Forelimb muscle (tissue), 1 donor: ENCODE data around the gene BSG. TPM values are rescaled to one million over a fixed set of nuclear protein-coding genes. Genes with fewer than 3 reads are reported as not detected.
"Not testable (repeated sequence)": the region's sequence is repeated elsewhere in the genome, so short reads cannot be mapped to it uniquely, and the experiment has no call there.

Experiments
- DNase-seq: peaks from one replicate; pipeline ENCODE4 v3.0.0-alpha.2; 2013; ENCODE audit warnings: low read depth
- polyA plus RNA-seq: library from polyadenylated mRNA; unstranded; fragments of 120-200 nt; gene quantifications from one replicate; pipeline ENCODE4 v1.2.1, GENCODE V29; 2013; ENCODE audit not compliant: insufficient read length

Gene BSG
- polyA plus RNA-seq, 1 donor = 210 TPM

DNA sequence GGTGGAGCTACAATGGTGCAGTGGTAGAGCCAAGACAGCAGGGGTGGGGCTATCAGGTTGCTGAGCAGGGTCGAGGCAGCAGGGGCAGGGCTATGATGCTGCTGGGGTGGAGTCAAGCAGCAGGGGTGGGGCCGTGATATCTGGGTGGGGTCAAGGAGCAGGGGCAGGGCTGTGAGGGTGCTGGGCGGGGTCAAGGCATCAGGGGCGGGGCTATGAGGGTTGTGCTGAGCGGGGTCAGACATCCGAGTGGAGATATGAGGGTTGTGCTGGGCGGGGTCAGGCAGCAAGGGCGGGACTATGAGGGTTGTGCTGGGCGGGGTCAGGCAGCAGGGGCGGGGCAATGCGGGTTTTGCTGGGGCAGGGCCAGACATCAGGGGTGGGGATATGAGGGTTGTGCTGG lies 32.0 kb downstream of the BSG start:
- no peak for DNase-seq

DNA sequence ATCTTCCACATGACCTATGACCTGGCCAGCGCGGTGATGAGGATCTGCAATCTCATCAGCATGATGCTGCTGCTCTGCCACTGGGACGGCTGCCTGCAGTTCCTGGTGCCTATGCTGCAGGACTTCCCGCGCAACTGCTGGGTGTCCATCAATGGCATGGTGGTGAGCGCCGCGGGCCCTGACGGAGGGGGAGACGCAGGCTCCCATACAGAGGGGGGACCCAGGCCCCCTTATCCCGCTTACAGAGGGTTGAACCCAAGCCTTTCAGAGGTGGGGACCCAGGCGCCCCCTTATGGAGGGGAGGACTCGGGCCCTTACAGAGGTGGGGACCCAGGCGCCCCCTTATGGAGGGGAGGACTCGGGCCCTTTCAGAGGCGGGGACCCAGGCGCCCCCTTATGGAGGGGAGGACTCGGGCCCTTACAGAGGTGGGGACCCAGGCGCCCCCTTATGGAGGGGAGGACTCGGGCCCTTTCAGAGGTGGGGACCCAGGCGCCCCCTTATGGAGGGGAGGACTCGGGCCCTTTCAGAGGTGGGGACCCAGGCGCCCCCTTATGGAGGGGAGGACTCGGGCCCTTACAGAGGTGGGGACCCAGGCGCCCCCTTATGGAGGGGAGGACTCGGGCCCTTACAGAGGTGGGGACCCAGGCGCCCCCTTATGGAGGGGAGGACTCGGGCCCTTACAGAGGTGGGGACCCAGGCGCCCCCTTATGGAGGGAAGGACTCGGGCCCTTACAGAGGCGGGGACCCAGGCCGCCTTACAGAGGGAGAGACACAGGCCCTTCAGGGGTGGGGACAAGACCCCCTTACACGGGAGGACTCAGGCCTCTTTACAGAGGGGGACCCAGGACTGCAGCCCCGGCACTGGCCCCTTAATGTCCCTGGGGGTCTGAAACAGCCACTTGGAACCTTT lies 32.9 kb downstream of the BSG start:
- DNase-seq = not testable (repeated sequence)

DNA sequence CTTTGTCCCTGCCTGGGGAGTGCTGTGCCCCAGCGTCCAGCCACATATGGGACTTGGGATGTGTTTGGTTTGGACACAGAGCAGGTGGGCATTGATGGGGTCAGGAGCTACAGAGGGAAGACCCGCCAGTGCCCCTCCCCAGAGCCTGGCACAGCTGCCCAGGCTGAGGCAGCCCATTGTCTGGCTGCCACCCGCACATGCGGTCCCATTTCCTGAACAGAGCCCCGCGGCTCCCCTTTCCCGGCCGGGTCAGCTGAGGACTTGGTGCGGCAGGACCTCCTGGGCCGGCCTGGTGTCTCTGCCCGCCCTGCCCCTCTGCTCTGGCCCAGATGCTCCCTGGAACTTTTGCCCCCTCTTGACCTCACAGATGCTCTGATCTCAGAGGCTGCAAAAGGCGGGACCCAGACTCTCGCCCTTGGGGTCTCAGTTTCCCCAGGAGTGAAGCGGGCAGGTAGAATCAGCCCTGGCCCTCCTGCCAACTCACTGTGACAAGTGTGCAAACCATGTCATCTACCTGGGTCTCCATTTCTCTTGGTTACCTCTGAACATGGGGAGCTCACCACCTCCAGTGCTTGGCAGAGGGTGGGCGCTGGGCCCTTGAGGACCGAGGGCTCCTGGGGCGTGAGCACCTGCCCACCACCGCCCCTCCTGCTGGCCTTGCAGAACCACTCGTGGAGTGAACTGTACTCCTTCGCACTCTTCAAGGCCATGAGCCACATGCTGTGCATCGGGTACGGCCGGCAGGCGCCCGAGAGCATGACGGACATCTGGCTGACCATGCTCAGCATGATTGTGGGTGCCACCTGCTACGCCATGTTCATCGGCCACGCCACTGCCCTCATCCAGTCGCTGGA lies 35.1 kb downstream of the BSG start:
- DNase-seq = no peak

DNA sequence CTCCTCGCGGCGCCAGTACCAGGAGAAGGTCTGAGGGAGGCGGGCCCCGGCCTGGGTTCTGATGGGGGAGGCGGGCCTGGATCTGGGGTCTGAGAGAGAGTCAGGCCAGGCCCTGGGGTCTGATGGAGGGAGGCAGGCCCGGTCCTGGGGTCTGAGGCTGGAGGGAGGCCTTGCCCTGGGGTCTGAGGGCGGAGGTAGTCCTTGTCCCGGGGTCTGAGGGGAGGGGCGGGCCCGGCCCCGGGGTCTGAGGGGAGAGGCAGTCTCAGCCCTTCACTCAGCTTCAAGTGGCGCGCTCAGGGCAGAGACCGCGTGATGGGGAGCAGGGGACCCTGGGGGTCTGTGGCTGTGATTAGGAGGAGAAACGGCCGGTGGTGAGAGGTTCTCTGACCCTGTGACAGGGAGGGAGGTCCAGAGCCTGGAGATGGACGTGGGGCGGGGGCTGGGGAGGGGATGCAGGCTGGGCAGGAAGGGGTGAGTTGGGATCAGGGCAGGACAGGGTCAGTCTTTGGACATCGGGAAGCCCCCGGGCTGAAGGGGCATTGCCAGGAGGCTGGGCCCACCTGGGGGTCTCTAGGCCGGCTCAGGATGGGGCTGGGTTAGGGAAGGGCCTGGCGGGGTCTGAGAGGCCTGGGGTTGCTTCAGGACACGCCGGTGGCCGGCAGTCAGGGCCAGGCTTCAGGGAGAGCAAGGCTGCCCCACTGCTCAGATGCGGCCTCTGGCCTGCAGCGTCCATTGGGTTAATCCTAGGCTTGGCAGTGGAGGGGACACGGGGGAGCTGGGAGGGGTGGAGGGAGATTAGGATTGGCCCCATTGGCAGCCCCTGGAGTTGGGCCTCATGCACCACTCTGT lies 36.0 kb downstream of the BSG start:
- no peak for DNase-seq

DNA sequence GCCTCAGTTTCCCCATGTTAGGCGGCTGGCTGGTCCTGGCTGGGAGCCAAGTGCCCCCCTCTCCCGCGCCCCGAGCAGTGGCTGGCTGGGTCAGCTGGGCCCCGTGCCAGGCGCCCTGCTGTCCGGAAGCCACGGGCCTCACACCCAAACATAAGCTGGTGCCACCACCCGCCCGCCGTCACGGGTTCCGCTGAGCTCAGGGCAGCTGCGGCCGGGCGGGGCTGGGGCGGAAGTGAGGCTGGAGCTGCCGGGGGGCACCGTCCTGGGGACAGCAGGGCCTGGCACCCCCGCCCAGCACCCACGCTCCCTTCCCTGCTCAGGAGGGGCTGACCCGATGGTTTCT lies 36.6 kb downstream of the BSG start:
- no peak for DNase-seq

DNA sequence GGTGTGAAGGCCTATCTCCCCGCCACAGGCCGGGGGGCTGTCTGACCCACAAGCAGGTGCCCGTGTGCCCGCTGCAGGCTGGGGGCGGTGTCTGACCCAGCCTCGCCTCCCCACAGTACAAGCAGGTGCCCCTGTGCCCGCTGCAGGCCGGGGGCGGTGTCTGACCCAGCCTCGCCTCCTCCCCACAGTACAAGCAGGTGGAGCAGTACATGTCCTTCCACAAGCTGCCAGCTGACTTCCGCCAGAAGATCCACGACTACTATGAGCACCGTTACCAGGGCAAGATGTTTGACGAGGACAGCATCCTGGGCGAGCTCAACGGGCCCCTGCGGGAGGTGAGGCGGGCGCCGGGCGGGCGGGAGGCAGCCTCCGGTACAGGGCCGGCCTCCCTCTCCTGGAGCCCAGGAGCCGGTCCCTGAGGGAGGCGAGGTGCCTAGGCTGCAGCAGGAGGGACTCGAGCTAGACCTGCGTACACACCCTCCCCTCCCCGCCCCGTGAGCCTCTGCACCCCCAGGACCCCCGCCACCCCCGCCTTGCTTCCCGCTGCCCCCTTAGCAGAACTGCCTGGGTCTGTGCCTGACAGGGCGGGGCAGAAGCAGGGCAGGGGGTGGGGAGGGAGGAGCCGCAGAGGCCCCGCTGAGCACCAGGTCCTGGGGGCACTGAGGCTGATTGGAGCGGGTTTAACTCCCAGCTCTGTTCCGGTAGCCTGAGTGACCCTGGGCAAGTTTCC lies 37.8 kb downstream of the BSG start:
- DNase-seq = no peak

DNA sequence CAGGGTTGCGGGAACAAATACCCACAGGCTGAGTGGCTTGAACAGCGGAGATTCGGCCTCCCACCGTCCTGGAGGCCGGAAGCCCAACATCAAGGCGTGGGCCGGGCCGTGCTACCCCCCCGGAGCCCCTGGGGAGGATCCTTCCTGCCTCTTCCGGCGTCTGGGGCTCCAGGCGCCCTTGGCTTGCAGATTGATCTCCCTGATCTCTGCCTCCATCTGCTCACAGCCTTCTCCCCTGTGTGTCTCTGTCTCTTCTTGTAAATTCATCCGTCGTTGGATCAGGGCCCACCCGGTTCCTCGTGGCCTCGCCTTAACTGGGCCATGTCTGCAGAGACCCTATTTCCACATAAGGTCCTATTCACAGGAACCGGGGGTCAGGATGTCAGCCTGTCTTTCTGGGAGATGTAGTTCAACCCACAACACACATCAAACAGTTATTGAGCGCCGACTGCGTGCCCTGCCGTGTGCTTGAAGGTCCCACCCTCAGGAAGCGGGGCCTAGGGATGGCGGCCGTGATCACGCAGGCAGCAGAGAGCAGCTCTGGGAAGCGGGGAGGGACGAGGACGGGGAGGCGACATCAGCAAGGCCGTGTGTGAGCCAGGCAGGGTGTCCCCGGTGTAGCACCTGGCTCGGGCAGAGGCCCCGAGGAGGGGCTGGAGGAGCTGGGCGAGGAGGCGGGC lies 38.5 kb downstream of the BSG start:
- DNase-seq = no peak

DNA sequence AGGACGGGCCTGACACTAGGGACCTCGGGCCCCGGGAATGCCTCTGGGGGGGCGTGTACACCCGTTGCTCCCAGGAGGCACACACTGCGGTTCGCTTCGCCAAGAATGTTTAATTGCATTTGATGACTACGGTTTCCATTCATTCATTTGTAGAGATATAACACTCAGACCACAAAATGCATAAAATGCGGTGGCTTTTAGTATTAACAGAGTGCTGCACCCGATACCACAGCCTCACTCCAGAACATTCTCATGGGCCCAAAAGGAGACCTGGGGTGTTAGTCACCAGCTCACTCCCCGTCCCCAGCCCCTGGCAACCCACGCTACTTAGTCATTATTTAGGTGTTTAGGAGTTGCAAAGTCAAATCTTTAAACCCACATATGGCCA lies 39.1 kb downstream of the BSG start:
- no peak for DNase-seq

DNA sequence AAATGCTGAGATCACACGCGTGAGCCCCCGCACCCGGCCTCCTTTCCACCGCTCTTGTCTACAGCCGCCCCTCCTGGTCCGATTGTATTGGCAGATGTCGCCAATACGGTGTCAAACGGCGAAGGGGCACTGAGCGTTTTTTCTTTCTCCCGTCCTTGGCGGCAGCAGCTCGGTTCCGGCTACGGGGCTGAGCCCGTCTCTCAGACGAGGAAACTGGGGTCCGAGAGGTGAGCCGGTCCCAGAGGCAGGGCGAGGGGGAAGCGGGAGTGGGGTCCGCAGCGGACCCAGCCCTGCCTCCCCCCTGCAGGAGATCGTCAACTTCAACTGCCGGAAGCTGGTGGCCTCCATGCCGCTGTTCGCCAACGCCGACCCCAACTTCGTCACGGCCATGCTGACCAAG lies 40.5 kb downstream of the BSG start:
- no peak for DNase-seq

DNA sequence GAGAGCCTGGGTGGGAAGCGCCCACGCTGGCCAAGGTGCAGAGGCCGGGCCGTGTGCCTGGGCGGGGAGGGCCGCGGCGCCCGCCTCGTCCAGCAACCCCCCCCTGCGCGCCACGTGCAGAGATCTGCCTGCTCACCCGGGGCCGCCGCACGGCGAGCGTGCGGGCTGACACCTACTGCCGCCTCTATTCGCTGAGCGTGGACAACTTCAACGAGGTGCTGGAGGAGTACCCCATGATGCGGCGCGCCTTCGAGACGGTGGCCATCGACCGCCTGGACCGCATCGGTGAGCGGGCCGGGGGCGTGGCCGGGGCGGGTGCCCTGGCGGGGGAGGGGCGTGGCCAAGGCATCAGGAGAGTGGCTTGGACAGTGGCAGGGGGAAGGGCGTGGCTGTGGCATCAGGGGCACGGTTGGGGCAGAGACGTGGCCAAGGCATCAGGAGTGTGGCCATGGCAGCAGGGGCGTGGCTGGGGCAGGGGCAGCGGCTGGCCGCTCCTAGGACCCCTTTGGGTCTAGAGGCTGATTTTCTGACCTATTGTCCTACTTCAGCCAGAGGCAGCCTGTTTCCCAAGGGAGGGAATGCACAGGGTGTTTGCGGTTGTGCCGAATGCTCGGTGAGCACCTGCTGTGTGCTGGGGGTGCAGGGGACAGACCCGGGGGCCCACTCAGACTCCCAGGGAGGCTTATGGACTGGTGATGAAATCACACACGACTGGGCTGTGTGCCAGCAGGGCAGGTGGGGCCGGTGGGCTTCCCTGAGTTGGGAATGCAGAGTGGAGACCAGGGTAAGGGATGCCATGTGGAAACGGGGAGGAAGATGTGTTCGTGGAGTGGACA lies 41.6 kb downstream of the BSG start:
- no peak for DNase-seq

DNA sequence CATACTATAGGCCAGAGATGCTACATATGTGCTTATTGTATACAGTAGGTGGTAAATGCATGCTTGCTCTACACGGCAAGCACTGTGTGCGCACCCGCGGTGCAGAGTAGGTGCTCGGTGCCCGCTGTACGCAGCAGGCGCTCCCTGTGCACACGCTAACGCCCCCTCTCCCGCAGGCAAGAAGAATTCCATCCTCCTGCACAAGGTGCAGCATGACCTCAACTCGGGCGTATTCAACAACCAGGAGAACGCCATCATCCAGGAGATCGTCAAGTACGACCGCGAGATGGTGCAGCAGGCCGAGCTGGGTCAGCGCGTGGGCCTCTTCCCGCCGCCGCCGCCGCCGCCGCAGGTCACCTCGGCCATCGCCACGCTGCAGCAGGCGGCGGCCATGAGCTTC lies 43.2 kb downstream of the BSG start:
- no peak for DNase-seq

DNA sequence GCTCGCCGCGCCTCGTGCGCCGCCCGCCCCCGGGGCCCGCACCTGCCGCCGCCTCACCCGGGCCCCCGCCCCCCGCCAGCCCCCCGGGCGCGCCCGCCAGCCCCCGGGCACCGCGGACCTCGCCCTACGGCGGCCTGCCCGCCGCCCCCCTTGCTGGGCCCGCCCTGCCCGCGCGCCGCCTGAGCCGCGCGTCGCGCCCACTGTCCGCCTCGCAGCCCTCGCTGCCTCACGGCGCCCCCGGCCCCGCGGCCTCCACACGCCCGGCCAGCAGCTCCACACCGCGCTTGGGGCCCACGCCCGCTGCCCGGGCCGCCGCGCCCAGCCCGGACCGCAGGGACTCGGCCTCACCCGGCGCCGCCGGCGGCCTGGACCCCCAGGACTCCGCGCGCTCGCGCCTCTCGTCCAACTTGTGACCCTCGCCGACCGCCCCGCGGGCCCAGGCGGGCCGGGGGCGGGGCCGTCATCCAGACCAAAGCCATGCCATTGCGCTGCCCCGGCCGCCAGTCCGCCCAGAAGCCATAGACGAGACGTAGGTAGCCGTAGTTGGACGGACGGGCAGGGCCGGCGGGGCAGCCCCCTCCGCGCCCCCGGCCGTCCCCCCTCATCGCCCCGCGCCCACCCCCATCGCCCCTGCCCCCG lies 43.8 kb downstream of the BSG start:
- no peak for DNase-seq

DNA sequence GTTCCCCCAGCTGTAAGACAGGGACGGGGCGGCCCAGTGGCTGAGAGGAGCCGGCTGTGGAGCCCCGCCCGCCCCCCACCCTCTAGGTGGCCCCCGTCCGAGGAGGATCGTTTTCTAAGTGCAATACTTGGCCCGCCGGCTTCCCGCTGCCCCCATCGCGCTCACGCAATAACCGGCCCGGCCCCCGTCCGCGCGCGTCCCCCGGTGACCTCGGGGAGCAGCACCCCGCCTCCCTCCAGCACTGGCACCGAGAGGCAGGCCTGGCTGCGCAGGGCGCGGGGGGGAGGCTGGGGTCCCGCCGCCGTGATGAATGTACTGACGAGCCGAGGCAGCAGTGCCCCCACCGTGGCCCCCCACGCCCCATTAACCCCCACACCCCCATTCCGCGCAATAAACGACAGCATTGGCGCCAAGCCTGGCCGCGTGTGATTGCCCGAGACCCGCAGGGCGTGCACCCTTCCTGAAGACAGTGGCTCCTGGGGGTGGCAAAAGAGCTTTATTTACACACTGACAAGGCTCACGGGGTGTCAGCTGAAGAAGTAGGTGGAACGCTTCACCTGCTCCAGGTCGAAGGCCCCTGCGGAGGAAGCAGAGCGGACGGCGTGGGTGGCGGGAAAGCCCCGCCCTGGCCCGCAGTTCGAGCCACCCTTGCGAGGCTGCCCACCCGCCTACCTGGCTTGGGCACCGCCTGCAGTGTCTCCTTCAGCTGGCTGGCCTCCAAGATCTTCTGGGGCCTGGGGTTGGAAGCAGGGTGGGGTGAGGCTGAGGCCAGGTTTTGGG lies 44.5 kb downstream of the BSG start:
- no peak for DNase-seq

DNA sequence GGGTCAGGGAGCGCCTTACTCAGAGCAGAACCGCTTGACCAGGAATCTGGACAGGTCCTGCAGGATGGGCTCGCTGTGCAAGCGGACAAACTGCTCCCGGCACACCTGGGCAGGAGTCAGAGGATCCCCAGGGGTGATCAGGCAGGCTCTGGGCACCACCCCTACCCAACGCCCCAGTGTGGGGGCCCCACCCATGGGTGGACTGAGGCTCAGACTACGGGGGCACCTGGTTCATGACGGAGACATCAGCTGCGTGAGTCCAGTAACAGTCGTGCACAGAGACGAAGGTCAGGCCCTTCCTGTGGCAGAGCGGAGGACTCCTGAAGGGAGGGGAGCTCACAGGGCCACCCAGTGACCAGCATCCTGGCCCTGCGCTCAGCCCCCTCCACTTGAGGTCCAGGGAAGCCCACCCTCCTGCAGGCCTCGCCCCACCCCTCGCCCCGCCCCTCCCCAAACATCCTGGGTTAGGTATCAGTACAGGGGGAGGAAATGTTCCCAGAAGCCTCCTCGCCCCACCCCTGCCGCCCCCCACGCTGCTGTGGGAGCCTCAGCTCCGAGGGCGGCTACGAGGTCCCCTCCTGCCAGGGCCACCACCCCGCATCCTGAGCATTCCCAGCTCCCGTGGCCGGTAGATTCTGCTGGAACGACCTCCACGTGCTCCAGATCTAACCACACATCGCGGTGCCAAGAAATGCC lies 45.3 kb downstream of the BSG start:
- DNase-seq = no peak

DNA sequence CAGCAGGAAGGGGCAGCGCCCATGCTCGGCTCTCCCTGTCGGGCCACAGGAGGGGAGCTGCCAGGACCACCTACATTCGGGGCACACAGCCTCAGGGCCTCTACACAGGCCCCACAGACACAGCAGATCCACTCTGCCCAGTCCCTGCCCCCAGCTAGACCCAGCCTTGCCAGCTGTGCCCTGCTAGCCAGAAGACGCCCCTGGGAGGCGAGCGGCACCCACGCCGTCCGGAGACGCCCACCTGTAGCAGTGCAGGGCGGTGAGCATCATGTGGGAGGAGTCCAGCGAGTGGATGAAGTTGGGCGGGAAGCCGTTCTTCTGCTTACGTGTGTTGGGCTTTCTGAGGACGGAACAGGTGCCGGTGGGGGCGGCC lies 45.8 kb downstream of the BSG start:
- DNase-seq = no peak

DNA sequence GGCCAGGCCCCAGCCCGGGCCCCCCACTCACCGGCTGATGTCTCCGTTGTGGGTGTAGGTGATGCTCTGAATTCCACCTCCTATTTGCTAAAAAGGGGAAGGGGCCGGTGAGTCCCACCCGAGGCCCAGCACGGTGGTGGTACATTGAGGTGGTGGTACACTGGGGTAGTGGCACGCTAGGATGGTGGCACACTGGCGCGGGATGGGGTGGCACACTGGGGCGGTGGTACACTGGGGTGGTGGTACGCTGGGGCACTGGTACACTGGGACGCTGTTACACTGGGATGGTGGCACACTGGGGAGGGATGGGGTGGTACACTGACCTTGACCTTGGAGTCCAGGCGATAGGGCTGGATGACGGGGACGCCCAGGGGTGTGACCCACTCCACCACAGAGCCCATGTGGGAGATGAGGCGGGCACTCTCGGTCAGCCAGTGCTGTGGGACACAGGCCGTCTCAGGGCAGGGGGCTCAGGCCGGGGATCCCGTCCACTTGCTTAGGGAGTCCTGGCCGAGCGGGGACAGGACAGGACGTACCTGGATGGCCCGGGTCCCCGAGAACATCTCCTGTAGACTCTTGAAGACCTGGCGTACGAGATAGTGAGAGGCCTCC lies 46.4 kb downstream of the BSG start:
- DNase-seq = no peak

DNA sequence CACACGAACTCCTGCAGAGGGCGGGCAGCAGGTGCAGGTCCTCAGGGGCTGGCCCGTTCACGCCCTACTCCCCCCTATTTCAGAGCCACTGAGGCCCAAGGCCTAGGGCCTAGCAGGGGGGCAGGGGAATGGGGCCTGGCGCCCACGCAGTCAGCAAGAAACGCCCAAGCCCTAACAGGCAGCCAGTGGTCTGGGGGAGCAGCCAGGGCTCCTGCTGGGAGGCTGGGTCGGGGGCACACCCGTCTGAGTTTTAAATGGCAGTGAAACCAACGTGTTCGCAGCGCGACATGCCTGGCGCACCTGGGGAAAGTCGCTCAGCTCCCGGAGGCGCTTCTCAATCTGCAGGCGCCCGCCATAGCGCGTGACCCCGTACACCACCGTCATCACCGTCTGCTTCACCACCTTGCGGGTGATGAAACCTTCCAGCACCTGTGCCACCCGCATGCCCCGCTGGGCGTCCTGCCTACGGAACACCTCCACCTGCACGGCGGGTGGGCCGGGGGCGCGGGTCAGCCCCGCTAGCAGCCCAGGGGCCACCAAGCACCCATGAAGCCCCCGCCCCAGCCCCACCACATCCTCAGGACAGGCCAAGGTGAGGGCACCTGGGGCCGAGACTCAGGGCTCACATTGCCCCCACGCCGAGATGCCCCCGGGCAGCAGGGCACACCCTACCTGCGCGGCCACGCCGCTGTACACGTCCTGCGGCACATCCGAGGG lies 47.0 kb downstream of the BSG start:
- no peak for DNase-seq
